ENCODE data around the gene SLC28A3.

SLC28A3 gene

GRCh38 chr9:84235511-84235910 is 105.0 kb downstream of the SLC28A3 start:
- no peak overlapping the region for H3K4ac ChIP-seq (ENCODE audit: low read depth in 1 of 2, low read length in 2 of 2)
- H3K4me3 ChIP-seq (ENCODE audit: insufficient read depth in 1 of 2, low read depth in 1 of 2, low read length in 2 of 2): no peak overlapping the region
- DNase-seq: no peak
- no peak overlapping the region for H3K14ac ChIP-seq (ENCODE audit: low read length in 2 of 2)
- no peak overlapping the region for H2AFZ ChIP-seq (ENCODE audit: low read depth, low read length)
- H3K9me3 ChIP-seq (ENCODE audit: control insufficient read depth, low read length): peaks cover 9% of the 10 kb centered on the region
- H3K36me3 ChIP-seq (ENCODE audit: control insufficient read depth in 1 of 2, insufficient read depth in 2 of 2, low read depth in 1 of 2, low read length in 2 of 2): no peaks in the 10 kb centered on the region
- H2BK12ac ChIP-seq (ENCODE audit: low read length in 2 of 2): no peak overlapping the region
- H3K27me3 ChIP-seq (ENCODE audit: control insufficient read depth in 1 of 2, insufficient read depth in 1 of 2, low read length in 2 of 2): no peaks in the 10 kb centered on the region
- no peak overlapping the region for H2BK5ac ChIP-seq (ENCODE audit: low read depth, low read length, poor library complexity, severe bottlenecking)
- no peak overlapping the region for H3K9ac ChIP-seq (ENCODE audit: low read length)
- H4K8ac ChIP-seq (ENCODE audit: low read length): no peak overlapping the region
- H3K4me2 ChIP-seq (ENCODE audit: low read length, poor library complexity, severe bottlenecking): no peak overlapping the region
- H3K27ac ChIP-seq (ENCODE audit: low read length, poor library complexity, severe bottlenecking): no peak overlapping the region
- H2BK15ac ChIP-seq (ENCODE audit: low read depth, poor library complexity, severe bottlenecking): no peak overlapping the region
- no peak overlapping the region for H4K91ac ChIP-seq (ENCODE audit: low read length)
- H3K23ac ChIP-seq (ENCODE audit: low read length in 2 of 2): no peak overlapping the region
- no peaks in the 10 kb centered on the region for H3K79me1 ChIP-seq (replicated peaks; ENCODE audit: low read length, poor library complexity, severe bottlenecking)
- 92% methylated on average over 4 of the region's 4 CpGs for WGBS
- no peaks in the 10 kb centered on the region for H3K4me1 ChIP-seq (ENCODE audit: control insufficient read depth, insufficient read depth, low read depth, low read length)
- no peak overlapping the region for H2AK5ac ChIP-seq (ENCODE audit: low read length, severe bottlenecking)
- no peak overlapping the region for H3K18ac ChIP-seq (ENCODE audit: low read depth in 1 of 2, low read length in 2 of 2)
- H2BK120ac ChIP-seq (ENCODE audit: low read depth, low read length): no peak overlapping the region

GRCh38 chr9:84230355-84231145 is 110.0 kb downstream of the SLC28A3 start:
- Histone ChIP-seq H2AFZ (ENCODE audit: low read depth, low read length) (no peak overlapping the region), H2BK12ac (ENCODE audit: low read length in 2 of 2) (no peak overlapping the region), H3K27me3 (ENCODE audit: control insufficient read depth in 1 of 2, insufficient read depth in 1 of 2, low read length in 2 of 2) (no peaks in the 10 kb centered on the region), H3K9me3 (ENCODE audit: control insufficient read depth, low read length) (no peaks in the 10 kb centered on the region), H2BK120ac (ENCODE audit: low read depth, low read length) (no peak overlapping the region), H3K4ac (ENCODE audit: low read depth in 1 of 2, low read length in 2 of 2) (no peak overlapping the region), H3K4me3 (ENCODE audit: insufficient read depth in 1 of 2, low read depth in 1 of 2, low read length in 2 of 2) (peak overlapping the region in 1 of 2 experiments; percentile 29), H2AK5ac (ENCODE audit: low read length, severe bottlenecking) (no peak overlapping the region), H3K4me2 (ENCODE audit: low read length, poor library complexity, severe bottlenecking) (no peak overlapping the region), H3K14ac (ENCODE audit: low read length in 2 of 2) (no peak overlapping the region), H3K36me3 (ENCODE audit: control insufficient read depth in 1 of 2, insufficient read depth in 2 of 2, low read depth in 1 of 2, low read length in 2 of 2) (no peaks in the 10 kb centered on the region), H2BK5ac (ENCODE audit: low read depth, low read length, poor library complexity, severe bottlenecking) (no peak overlapping the region), H4K8ac (ENCODE audit: low read length) (no peak overlapping the region), H3K23ac (ENCODE audit: low read length in 2 of 2) (no peak overlapping the region), H3K18ac (ENCODE audit: low read depth in 1 of 2, low read length in 2 of 2) (no peak overlapping the region), H3K4me1 (ENCODE audit: control insufficient read depth, insufficient read depth, low read depth, low read length) (no peaks in the 10 kb centered on the region), H3K79me1 (replicated peaks; ENCODE audit: low read length, poor library complexity, severe bottlenecking) (no peaks in the 10 kb centered on the region), H3K27ac (ENCODE audit: low read length, poor library complexity, severe bottlenecking) (no peak overlapping the region), H3K9ac (ENCODE audit: low read length) (no peak overlapping the region), H4K91ac (ENCODE audit: low read length) (no peak overlapping the region), H2BK15ac (ENCODE audit: low read depth, poor library complexity, severe bottlenecking) (no peak overlapping the region)
- 59% methylated on average over 6 of the region's 6 CpGs for WGBS
- peak; percentile 48 for DNase-seq

- no peak overlapping the region for H2BK12ac ChIP-seq (ENCODE audit: low read length in 2 of 2)
- no peak overlapping the region for H3K27ac ChIP-seq (ENCODE audit: low read length, poor library complexity, severe bottlenecking)
- no peak overlapping the region for H2AFZ ChIP-seq (ENCODE audit: low read depth, low read length)
- no peak overlapping the region for H4K8ac ChIP-seq (ENCODE audit: low read length)
- 73% methylated on average over 4 of the region's 4 CpGs for WGBS
- no peak overlapping the region for H3K4me3 ChIP-seq (ENCODE audit: insufficient read depth in 1 of 2, low read depth in 1 of 2, low read length in 2 of 2)
- H3K18ac ChIP-seq (ENCODE audit: low read depth in 1 of 2, low read length in 2 of 2): no peak overlapping the region
- no peak overlapping the region for H3K9ac ChIP-seq (ENCODE audit: low read length)
- H2BK120ac ChIP-seq (ENCODE audit: low read depth, low read length): no peak overlapping the region
- H2BK15ac ChIP-seq (ENCODE audit: low read depth, poor library complexity, severe bottlenecking): no peak overlapping the region
- no peak overlapping the region for H3K14ac ChIP-seq (ENCODE audit: low read length in 2 of 2)
- no peak overlapping the region for H3K4me2 ChIP-seq (ENCODE audit: low read length, poor library complexity, severe bottlenecking)
- H4K91ac ChIP-seq (ENCODE audit: low read length): no peak overlapping the region
- DNase-seq: no peak
- H2BK5ac ChIP-seq (ENCODE audit: low read depth, low read length, poor library complexity, severe bottlenecking): no peak overlapping the region
- H3K23ac ChIP-seq (ENCODE audit: low read length in 2 of 2): no peak overlapping the region
- H2AK5ac ChIP-seq (ENCODE audit: low read length, severe bottlenecking): no peak overlapping the region
- H3K79me1 ChIP-seq (replicated peaks; ENCODE audit: low read length, poor library complexity, severe bottlenecking): no peaks in the 10 kb centered on the region
- H3K4me1 ChIP-seq (ENCODE audit: control insufficient read depth, insufficient read depth, low read depth, low read length): no peaks in the 10 kb centered on the region
- no peaks in the 10 kb centered on the region for H3K9me3 ChIP-seq (ENCODE audit: control insufficient read depth, low read length)
- no peaks in the 10 kb centered on the region for H3K36me3 ChIP-seq (ENCODE audit: control insufficient read depth in 1 of 2, insufficient read depth in 2 of 2, low read depth in 1 of 2, low read length in 2 of 2)
- H3K27me3 ChIP-seq (ENCODE audit: control insufficient read depth in 1 of 2, insufficient read depth in 1 of 2, low read length in 2 of 2): no peaks in the 10 kb centered on the region
- H3K4ac ChIP-seq (ENCODE audit: low read depth in 1 of 2, low read length in 2 of 2): no peak overlapping the region
These were observed 111.4 kb downstream of the SLC28A3 start for GRCh38 chr9:84229191-84229590.

GRCh38 chr9:84228130-84228720 is 112.3 kb downstream of the SLC28A3 start:
- DNase-seq: no peak
- H3K4me3 ChIP-seq (ENCODE audit: insufficient read depth in 1 of 2, low read depth in 1 of 2, low read length in 2 of 2): no peak overlapping the region
- no peak overlapping the region for H2BK15ac ChIP-seq (ENCODE audit: low read depth, poor library complexity, severe bottlenecking)
- H4K91ac ChIP-seq (ENCODE audit: low read length): no peak overlapping the region
- H2AFZ ChIP-seq (ENCODE audit: low read depth, low read length): no peak overlapping the region
- no peaks in the 10 kb centered on the region for H3K79me1 ChIP-seq (replicated peaks; ENCODE audit: low read length, poor library complexity, severe bottlenecking)
- peaks cover 0 to 3% of the 10 kb centered on the region in 2 experiments for H3K27me3 ChIP-seq (ENCODE audit: control insufficient read depth in 1 of 2, insufficient read depth in 1 of 2, low read length in 2 of 2)
- no peak overlapping the region for H2AK5ac ChIP-seq (ENCODE audit: low read length, severe bottlenecking)
- H4K8ac ChIP-seq (ENCODE audit: low read length): no peak overlapping the region
- H3K4me1 ChIP-seq (ENCODE audit: control insufficient read depth, insufficient read depth, low read depth, low read length): no peaks in the 10 kb centered on the region
- no peak overlapping the region for H2BK5ac ChIP-seq (ENCODE audit: low read depth, low read length, poor library complexity, severe bottlenecking)
- H3K23ac ChIP-seq (ENCODE audit: low read length in 2 of 2): no peak overlapping the region
- no peak overlapping the region for H3K4me2 ChIP-seq (ENCODE audit: low read length, poor library complexity, severe bottlenecking)
- no peak overlapping the region for H3K14ac ChIP-seq (ENCODE audit: low read length in 2 of 2)
- no peak overlapping the region for H3K18ac ChIP-seq (ENCODE audit: low read depth in 1 of 2, low read length in 2 of 2)
- no peaks in the 10 kb centered on the region for H3K36me3 ChIP-seq (ENCODE audit: control insufficient read depth in 1 of 2, insufficient read depth in 2 of 2, low read depth in 1 of 2, low read length in 2 of 2)
- no peaks in the 10 kb centered on the region for H3K9me3 ChIP-seq (ENCODE audit: control insufficient read depth, low read length)
- no peak overlapping the region for H2BK120ac ChIP-seq (ENCODE audit: low read depth, low read length)
- H3K4ac ChIP-seq (ENCODE audit: low read depth in 1 of 2, low read length in 2 of 2): no peak overlapping the region
- no peak overlapping the region for H3K27ac ChIP-seq (ENCODE audit: low read length, poor library complexity, severe bottlenecking)
- no peak overlapping the region for H3K9ac ChIP-seq (ENCODE audit: low read length)
- no peak overlapping the region for H2BK12ac ChIP-seq (ENCODE audit: low read length in 2 of 2)
- 75% methylated on average over 4 of the region's 5 CpGs for WGBS

Data from mesenchymal stem cell (in vitro differentiated cells and primary cell).